Mesenteric fat pad (tissue), 1 donor: ENCODE data around the gene NFKBIA. TPM values are rescaled to one million over a fixed set of nuclear protein-coding genes. Genes with fewer than 3 reads are reported as not detected.
A peak's percentile ranks its signal among the peaks of the same experiment; 100 is the strongest.
"Not testable (repeated sequence)": the region's sequence is repeated elsewhere in the genome, so short reads cannot be mapped to it uniquely, and the experiment has no call there.

ENCODE experiments used
- DNase-seq: peaks from one replicate; pipeline ENCODE4 v3.0.0-alpha.2; 2020; ENCODE audit warnings: low spot score
- total RNA-seq: library from RNA; stranded (reverse); fragmentation: NEBNext Ultra II Directional; extraction: Animal tissue kit (Norgen Biotek cat#: 25700); gene quantifications from one replicate; pipeline ENCODE4 v1.2.1, GENCODE V29; 2021
- donor health status: DM: yes; HTN: yes; CAD: no.

The NFKBIA gene
- total RNA-seq, 1 donor from 2014 or later = 418 TPM

- no peak for DNase-seq
Measured at GRCh38 chr14:35409595-35409994, 5.0 kb upstream of the NFKBIA start.

GRCh38 chr14:35408026-35408425, 3.5 kb upstream of the NFKBIA start:
- no peak for DNase-seq

- no peak for DNase-seq
Measured at GRCh38 chr14:35407306-35407630, 2.7 kb upstream of the NFKBIA start.

GRCh38 chr14:35406506-35407305, 2.2 kb upstream of the NFKBIA start:
- DNase-seq = no peak

GRCh38 chr14:35406090-35406489, 1.5 kb upstream of the NFKBIA start:
- DNase-seq = no peak

GRCh38 chr14:35405304-35405996, 901 bp upstream of the NFKBIA start:
- DNase-seq = peak; percentile 73

GRCh38 chr14:35403603-35404448, 723 bp downstream of the NFKBIA start:
- peak; percentile 100 for DNase-seq

GRCh38 chr14:35403114-35403602, 1.4 kb downstream of the NFKBIA start:
- peak; percentile 90 for DNase-seq

DNA sequence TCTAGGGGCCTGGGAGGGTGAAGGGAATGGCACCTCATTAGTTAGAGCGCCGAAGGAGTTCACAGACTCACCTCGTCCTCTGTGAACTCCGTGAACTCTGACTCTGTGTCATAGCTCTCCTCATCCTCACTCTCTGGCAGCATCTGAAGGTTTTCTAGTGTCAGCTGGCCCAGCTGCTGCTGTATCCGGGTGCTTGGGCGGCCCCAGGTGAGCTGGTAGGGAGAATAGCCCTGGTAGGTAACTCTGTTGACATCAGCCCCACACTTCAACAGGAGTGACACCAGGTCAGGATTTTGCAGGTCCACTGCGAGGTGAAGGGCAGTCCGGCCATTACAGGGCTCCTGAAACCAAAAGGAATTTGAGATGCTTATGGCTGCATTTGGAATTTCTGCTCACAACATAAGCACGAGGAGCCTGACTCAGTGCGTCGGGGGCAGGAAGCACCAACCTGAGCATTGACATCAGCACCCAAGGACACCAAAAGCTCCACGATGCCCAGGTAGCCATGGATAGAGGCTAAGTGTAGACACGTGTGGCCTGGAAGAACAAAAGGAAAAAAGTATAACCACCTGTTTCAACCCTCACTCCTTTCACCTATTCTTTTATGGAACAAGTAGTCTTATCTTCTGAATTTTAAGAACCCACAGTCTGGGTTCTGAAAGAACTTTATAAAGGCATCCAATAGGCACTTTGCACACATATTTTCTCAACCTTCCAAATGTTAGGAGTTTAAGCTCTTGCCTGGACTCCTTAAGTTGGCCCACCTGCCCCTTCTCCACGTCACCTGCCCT, 2.0 kb downstream of the NFKBIA start:
- DNase-seq = peak; percentile 76

GRCh38 chr14:35401422-35402265, 2.9 kb downstream of the NFKBIA start:
- DNase-seq = peak; percentile 82

GRCh38 chr14:35400648-35401421, 3.7 kb downstream of the NFKBIA start:
- DNase-seq = peak; percentile 62

GRCh38 chr14:35399083-35399937, 5.2 kb downstream of the NFKBIA start:
- peak; percentile 82 for DNase-seq

DNA sequence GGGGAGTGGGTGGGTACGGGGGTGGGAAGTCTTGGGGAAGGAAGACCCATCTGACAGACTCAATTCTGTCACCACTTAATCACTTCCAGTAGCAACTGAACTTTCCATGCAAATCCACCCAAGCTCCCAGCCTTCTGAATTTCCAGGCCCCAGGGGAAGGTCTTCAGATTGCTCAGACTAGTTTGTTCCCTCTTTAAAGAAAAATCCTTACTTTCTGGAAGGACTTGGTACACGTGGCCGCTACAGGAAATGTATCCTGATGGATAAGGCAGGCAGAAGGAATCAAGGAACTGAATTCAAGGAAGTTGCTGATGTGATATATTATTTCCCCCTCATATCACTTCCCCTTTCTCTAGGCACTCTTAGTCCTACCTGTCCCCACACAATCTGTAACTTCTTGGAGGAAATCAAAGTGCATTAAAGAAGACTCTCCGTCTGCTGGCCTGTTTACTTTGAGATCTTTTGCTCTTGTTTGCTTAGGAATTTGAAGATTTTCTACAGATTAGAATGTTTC, 6.4 kb downstream of the NFKBIA start:
- no peak for DNase-seq

DNA sequence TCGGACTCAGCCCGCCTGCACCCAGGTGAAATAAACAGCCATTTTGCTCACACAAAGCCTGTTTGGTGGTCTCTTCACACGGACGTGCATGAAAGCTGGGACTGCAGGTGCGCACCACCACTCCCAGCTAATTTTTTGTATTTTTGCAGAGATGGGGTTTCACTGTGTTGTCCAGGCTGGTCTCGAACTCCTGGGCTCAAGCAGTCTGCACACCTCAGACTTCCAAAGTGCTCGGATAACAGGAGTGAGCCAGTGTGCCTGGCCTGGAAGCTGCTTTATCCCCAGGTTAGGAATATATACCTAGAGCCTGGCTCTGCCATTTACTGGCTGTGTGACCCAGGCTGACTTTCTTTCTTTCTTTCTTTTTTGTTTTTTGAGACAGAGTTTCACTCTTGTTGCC, 7.9 kb downstream of the NFKBIA start:
- not testable (repeated sequence) for DNase-seq

- DNase-seq = no peak
Measured at GRCh38 chr14:35395283-35395682, 9.3 kb downstream of the NFKBIA start.

GRCh38 chr14:35394326-35395013, 10.1 kb downstream of the NFKBIA start:
- no peak for DNase-seq

DNA sequence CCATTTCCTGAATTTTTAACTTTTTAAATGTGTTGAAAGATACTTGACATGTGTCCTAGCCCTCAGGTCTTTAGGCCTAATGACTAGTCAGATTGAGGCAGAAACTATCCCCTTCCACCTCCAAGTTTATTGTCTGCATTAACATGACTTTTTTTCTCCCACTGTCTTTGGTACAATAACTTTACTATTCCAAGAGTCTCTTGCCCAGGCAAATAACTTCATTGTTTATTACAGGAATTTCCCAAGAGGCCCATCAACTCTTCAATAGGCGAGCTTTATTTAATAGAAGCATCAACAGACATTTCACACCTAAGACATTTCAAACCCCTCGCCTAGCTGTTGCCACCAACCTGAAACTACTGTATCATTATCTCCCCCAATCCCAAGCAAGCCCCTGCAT, 10.7 kb downstream of the NFKBIA start:
- DNase-seq = no peak
